NCI-H2029 (cell line): ENCODE results near the gene HOOK2.
A peak's percentile ranks its signal among the peaks of the same experiment; 100 is the strongest.
"Not testable (repeated sequence)": the region's sequence is repeated elsewhere in the genome, so short reads cannot be mapped to it uniquely, and the experiment has no call there.

Experiments
- DNase-seq: peaks from one replicate; lab custom pipeline; 2025; lab: John Stamatoyannopoulos, UW

Gene HOOK2

DNA sequence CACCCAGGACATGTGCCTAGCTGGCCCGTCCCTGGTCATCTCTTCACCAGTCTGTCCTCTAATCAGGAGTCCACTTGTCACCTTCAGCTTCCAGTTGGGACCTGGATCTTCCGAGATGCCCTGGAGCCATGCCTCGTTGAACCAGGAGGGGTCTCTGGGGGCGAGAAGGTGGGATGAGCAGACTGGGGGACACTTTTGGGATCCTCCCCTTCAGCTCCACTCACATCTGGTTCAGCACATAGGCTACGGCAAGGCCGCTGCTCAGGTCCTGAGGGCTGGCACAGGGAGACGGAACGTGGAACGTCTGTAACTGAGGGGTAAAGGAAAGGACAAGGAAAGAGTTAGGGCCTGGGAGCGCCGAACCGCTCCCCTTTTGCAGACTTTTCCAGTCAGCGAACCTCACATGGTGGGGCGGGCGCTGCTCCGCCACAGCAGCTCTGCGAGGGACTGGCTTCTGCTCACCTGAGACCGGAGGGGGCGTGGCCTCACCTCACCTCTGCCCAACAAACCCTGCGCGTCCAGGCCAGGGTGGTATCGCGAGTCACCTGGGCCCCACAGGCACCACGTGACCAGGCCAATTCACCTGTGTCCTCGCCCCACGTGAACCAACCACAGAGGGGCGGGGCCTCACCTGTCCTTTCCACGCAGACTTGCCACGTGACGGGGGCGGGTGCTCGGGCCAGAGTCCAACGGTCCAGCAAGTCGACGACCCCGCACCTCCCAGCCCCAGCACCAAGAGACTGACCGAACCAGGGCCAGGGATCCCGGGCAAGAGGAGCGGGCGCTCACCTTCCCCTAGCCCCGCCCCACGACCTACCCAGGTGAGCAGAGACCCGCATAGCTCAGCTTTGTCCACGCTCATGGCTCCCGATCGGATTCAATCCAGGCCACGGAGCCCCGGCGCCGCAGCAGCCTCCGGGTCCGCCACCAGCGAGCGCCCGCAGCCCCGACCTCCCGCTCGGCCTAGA lies at the start of gene HOOK2:
HOOK2 (minus strand) TSS at position 965 of the 968 bp plus-strand sequence; CDS start at position 862, 103 bp downstream.
- DNase-seq = peak; percentile 98

DNA sequence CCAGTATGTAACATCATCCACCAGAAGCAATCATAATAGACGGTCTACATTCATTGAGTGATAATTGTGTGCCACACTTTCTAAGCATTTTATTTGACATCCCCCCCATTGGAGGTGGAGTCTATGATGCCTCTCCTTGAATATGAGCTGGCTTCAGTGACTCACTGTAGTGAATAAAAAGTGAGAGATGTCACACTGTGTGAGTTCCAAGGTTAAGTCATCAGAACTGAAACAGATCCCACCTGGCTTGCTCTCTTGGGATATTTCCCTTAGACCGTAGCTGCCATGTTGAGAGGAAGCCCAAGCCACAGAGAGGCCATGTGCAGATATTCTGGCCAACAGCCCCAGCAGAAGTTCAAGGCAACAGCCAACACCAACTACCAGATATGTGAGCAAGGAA lies 46.4 kb upstream of the HOOK2 start:
- no peak for DNase-seq

GRCh38 chr19:12817810-12818209 lies 42.5 kb upstream of the HOOK2 start:
- DNase-seq = not testable (repeated sequence)

GRCh38 chr19:12817188-12817587 lies 41.8 kb upstream of the HOOK2 start:
- DNase-seq = not testable (repeated sequence)

DNA sequence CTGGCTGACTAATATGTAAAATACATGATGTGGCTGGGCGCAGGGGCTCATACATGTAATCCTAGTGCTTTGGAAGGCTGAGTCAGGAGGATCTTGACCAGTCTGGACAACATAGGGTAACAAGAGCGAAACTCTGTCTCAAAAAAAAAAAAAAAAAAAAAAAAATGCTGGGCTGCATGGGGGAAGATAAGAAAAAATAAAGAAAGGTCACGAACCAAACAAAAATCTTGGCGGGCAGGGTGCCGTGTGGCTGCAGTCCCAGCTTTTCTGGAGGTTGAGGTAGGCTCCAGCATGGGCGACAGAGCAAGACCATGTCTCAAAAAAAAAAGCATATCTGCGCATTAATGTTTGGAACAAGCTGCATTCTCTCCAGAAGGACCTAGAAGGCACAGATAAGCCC lies 39.7 kb upstream of the HOOK2 start:
- no peak for DNase-seq

GRCh38 chr19:12806242-12807081 lies 31.1 kb upstream of the HOOK2 start, which contains the start of gene RNASEH2A:
RNASEH2A (plus strand) TSS chr19:12806584; CDS start chr19:12806674, 90 bp downstream.
- peak; percentile 82 for DNase-seq

GRCh38 chr19:12804051-12804450 lies 28.7 kb upstream of the HOOK2 start:
- DNase-seq = no peak

DNA sequence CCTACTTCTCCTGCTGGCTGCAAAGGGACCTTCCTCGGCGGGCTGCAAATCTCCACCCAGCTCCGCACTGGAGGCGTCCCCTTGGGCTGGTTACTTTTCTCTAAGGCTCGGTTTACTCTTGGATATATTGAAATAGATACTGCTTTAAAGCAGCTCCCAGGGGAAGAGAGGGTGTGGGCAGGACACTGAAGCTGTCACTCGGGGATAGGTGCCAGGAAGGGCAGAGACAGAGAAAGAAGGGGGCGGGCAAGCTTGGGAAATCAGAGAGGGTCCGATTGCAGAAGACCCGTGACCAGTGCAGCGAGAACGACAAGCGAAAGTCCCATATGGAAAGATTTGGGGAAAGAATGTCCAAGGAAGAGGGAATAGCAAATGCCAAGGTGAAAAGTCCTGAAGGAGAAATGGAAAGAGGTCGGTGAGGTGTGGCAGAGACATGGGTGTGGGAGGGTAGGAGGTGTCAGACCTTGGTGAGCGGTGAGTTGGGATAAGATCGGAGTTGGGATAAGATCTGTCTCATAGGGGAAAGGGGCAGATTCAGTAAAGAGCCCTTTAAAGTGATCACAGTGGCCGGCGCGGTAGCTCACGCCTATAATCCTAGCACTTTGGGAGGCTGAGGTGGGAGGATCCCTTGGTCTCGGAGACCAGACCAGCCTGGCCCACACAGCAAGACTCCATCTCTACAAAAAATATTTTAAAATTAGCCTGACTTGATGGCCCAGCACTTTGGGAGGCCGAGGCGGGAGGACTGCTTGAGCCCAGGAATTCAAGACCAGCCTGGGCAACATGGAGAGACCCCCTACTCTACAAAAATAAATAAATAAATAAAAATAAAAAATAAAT lies 27.1 kb upstream of the HOOK2 start:
- DNase-seq = no peak

- peak; percentile 85 for DNase-seq
These were observed 26.3 kb upstream of the HOOK2 start, which contains the start of the genes PRDX2 and THSD8 for GRCh38 chr19:12801466-12802266. PRDX2 (minus strand) TSS chr19:12801800; CDS start chr19:12801261, 539 bp downstream. THSD8 (plus strand) TSS chr19:12802069; CDS start chr19:12802072, 3 bp downstream.

GRCh38 chr19:12800923-12801465 lies 25.6 kb upstream of the HOOK2 start:
- DNase-seq = no peak

DNA sequence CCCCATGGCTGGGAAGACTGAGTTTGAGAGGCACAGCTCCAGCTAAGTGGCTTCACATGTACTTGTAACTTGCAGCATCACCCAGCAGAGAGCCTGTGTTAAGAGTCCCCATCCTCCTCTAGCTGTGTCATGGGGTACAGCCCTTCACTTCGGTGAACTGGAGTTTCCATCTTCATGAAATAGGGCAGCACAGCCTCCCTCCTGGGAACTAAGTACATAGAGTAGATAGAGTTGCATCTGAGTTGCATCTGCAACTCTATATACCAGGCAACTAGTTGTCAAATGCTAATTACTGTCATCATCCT lies 25.1 kb upstream of the HOOK2 start:
- DNase-seq = no peak

- no peak for DNase-seq
These were observed 24.6 kb upstream of the HOOK2 start for GRCh38 chr19:12799742-12800465.

- not testable (repeated sequence) for DNase-seq
These were observed 22.3 kb upstream of the HOOK2 start for GRCh38 chr19:12797607-12798006.

DNA sequence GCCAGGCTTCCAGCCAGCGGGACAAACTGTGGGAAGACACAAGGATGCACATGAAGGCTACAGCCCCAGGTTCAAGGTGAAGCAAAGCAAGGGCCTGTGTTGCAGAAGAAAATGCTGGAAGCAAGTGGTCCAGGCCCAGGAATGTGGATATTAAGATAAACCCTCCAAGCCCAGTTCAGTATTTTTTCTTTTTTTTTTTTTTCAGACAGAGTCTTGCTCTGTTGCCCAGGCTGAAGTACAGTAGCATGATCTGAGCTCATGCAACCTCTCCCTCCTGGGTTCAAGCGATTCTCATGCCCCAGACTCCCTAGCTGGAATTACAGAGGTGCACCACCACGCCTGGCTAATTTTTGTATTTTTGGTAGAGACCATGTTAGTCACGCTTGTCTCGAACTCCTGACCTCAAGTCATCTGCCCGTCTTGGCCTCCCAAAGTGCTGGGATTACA lies 21.8 kb upstream of the HOOK2 start:
- DNase-seq = no peak

GRCh38 chr19:12796146-12797071 lies 21.1 kb upstream of the HOOK2 start:
- peak; percentile 70 for DNase-seq

DNA sequence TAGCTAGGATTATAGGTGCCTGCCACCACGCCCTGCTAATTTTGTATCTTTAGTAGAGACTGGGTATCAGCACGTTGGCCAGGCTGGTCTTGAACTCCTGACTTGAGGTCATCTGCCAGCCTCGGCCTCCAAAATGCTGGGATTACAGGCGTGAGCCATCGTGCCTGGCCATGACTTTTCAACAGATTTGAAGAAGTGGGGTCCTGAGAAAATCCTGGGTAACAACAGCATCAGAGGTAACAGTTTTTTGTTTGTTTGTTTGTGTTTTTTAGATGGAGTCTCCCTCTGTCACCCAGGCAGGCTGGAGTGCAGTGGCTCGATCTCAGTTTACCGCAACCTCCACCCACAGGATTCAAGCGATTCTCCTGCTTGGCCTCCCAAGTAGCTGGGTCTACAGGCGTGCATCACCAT lies 19.6 kb upstream of the HOOK2 start:
- DNase-seq = no peak

- no peak for DNase-seq
These were observed 19.0 kb upstream of the HOOK2 start for GRCh38 chr19:12794196-12794941.
